HEK293 (cell line): ENCODE results near the gene ABLIM3.

Experiments
- CTCF ChIA-PET: fragments of 350-600 bp; formaldehyde crosslinking; extraction: SDS; loops from one replicate; lab custom pipeline; 2021; ENCODE audit warnings: antibody characterized with exemption; lab: Yijun Ruan, JAX
- POLR2A ChIA-PET: fragments of 300-600 bp; formaldehyde crosslinking; extraction: SDS; loops from one replicate; lab custom pipeline; 2020; ENCODE audit warnings: antibody characterized with exemption, inconsistent platforms; lab: Yijun Ruan, JAX
- H3K27ac ChIP-seq: fragments of 200-500 bp; sonication (Bioruptor generic); 2 replicates; pipeline ENCODE4 v1.5.1; 2014; ENCODE audit warnings: low read depth, low read length, control low read depth, inconsistent platforms; ENCODE audit errors: extremely low read depth
- H3K36me3 ChIP-seq, 2 experiments: fragments of 200-500 bp in 1 of 2; sonication (Bioruptor generic) in 1 of 2; 1 replicate in 1 of 2; 2 replicates in 1 of 2; pipeline ENCODE4 v1.5.1; 2014 to 2017; ENCODE audit warnings: inconsistent platforms in 2 of 2, low read length in 2 of 2; ENCODE audit not compliant: control insufficient read depth in 2 of 2, insufficient read depth in 1 of 2
- H3K4me1 ChIP-seq: fragments of 200-500 bp; sonication (Bioruptor generic); 2 replicates; pipeline ENCODE4 v1.5.1; 2014; ENCODE audit warnings: mild to moderate bottlenecking, low read length, inconsistent platforms; ENCODE audit not compliant: control insufficient read depth, insufficient read depth
- H3K4me3 ChIP-seq: 2 replicates; pipeline ENCODE4 v1.5.1; 2011; ENCODE audit warnings: low read depth, mild to moderate bottlenecking, control low read depth, low read length, moderate library complexity
- H3K9me3 ChIP-seq: fragments of 200-500 bp; sonication (Bioruptor generic); 2 replicates; pipeline ENCODE4 v1.5.1; 2014; ENCODE audit warnings: low read depth, low read length, inconsistent platforms; ENCODE audit not compliant: control insufficient read depth, insufficient read depth
- SALL2 ChIP-seq: fragments of 450-650 bp; formaldehyde crosslinking; IDR thresholded peaks from 2 replicates; pipeline ENCODE4 v1.5.0; 2017; ENCODE audit warnings: missing biosample characterization, mild to moderate bottlenecking, missing genetic modification characterization, borderline replicate concordance
- YY1 ChIP-seq: fragments of 450-650 bp; formaldehyde crosslinking; IDR thresholded peaks from 2 replicates; pipeline ENCODE4 v1.5.1; 2018; ENCODE audit warnings: missing biosample characterization, missing genetic modification characterization
- ZFP3 ChIP-seq: fragments of 450-650 bp; formaldehyde crosslinking; IDR thresholded peaks from 2 replicates; pipeline ENCODE4 v1.5.1; 2016; ENCODE audit warnings: low read depth, missing biosample characterization, missing genetic modification characterization
- ZNF223 ChIP-seq: fragments of 450-650 bp; formaldehyde crosslinking; IDR thresholded peaks from 2 replicates; pipeline ENCODE4 v1.5.1; 2016; ENCODE audit warnings: missing biosample characterization, missing genetic modification characterization
- ZNF239 ChIP-seq: fragments of 450-650 bp; formaldehyde crosslinking; IDR thresholded peaks from 2 replicates; pipeline ENCODE4 v1.5.1; 2016; ENCODE audit warnings: missing biosample characterization, missing genetic modification characterization
- ZNF248 ChIP-seq: fragments of 450-650 bp; formaldehyde crosslinking; IDR thresholded peaks from 2 replicates; pipeline ENCODE4 v1.5.1; 2017; ENCODE audit warnings: missing biosample characterization, missing genetic modification characterization
- ZNF302 ChIP-seq: fragments of 450-650 bp; formaldehyde crosslinking; IDR thresholded peaks from 2 replicates; pipeline ENCODE4 v1.5.1; 2016; ENCODE audit warnings: missing biosample characterization, missing genetic modification characterization, low read depth
- ZNF426 ChIP-seq: fragments of 450-650 bp; formaldehyde crosslinking; IDR thresholded peaks from 2 replicates; pipeline ENCODE4 v1.5.1; 2017; ENCODE audit warnings: missing biosample characterization, missing genetic modification characterization, mild to moderate bottlenecking, inconsistent platforms, moderate library complexity
- ZNF549 ChIP-seq: fragments of 450-650 bp; IDR thresholded peaks from 2 replicates; pipeline ENCODE4 v1.5.1; 2018; ENCODE audit warnings: missing biosample characterization, missing genetic modification characterization, mild to moderate bottlenecking, inconsistent platforms, moderate library complexity
- ZNF571 ChIP-seq: fragments of 450-650 bp; formaldehyde crosslinking; IDR thresholded peaks from 2 replicates; pipeline ENCODE4 v1.5.0; 2017; ENCODE audit warnings: missing biosample characterization, missing genetic modification characterization
- ZNF776 ChIP-seq: fragments of 450-650 bp; formaldehyde crosslinking; IDR thresholded peaks from 2 replicates; pipeline ENCODE4 v1.5.0; 2017; ENCODE audit warnings: missing biosample characterization, missing genetic modification characterization, borderline replicate concordance
- ZNF830 ChIP-seq: fragments of 450-650 bp; IDR thresholded peaks from 2 replicates; pipeline ENCODE4 v1.5.0; 2018; ENCODE audit warnings: missing biosample characterization, missing genetic modification characterization, low read depth, mild to moderate bottlenecking, moderate library complexity
- TF ChIP-seq, protein P1 (sequence below): fragments of 450-650 bp; formaldehyde crosslinking; IDR thresholded peaks from 2 replicates; pipeline ENCODE4 v1.5.1; 2016; ENCODE audit warnings: missing biosample characterization, missing genetic modification characterization
- TF ChIP-seq, protein P2 (sequence below): IDR thresholded peaks from 2 replicates; pipeline ENCODE4 v1.6.1; 2011; ENCODE audit warnings: mild to moderate bottlenecking, low read depth, low read length, borderline replicate concordance
- TF ChIP-seq, protein P3 (sequence below): fragments of 450-650 bp; formaldehyde crosslinking; IDR thresholded peaks from 2 replicates; pipeline ENCODE4 v1.5.1; 2017; ENCODE audit warnings: missing biosample characterization, missing genetic modification characterization

Gene ABLIM3

DNA sequence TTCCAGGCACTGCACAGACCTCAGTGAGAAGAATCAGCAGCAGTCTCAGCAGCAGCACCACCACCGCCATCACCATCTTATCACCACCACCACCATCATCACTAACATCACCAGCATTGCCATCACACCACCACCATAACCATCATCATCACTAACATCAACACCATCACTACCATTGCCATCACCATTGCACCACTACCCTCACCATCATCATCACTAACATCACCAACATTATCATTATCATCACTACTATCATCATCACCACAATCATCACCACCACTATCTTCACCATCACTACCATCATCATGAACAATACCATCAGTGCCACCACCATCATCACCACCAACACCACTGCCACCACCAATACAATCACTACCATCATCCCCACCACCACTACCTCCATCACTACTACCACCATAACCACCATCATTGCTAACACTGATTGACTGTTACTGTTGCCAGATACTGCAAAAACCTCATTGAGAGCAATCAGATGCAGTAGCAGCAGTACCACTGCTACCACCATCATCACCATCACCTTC, 61.7 kb downstream of the ABLIM3 start:
- no peaks in the 10 kb centered on the region for H3K9me3 ChIP-seq
- no peaks in the 10 kb centered on the region for H3K4me1 ChIP-seq
- POLR2A ChIA-PET, result no interaction called here
- H3K4me3 ChIP-seq, result no peak overlapping the region
- peaks cover 0 to 9% of the 10 kb centered on the region in 2 experiments; a peak in 1 of 3 replicates for H3K36me3 ChIP-seq
- H3K27ac ChIP-seq, result no peak overlapping the region
- TF ChIP-seq ZNF302, result 0 out of 2 replicates have a peak, but pooled peaks have one; percentile 18
- TF ChIP-seq ZNF571 (tag by site-specific recombination), result peak; percentile 66; the same call in 1 of the 2 replicates
- TF ChIP-seq SALL2 (tag by site-specific recombination), result 0 out of 2 replicates have a peak, but pooled peaks have one; percentile 73
- TF ChIP-seq, protein P1, sequence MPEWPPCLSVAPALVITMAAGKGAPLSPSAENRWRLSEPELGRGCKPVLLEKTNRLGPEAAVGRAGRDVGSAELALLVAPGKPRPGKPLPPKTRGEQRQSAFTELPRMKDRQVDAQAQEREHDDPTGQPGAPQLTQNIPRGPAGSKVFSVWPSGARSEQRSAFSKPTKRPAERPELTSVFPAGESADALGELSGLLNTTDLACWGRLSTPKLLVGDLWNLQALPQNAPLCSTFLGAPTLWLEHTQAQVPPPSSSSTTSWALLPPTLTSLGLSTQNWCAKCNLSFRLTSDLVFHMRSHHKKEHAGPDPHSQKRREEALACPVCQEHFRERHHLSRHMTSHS (tag by site-specific recombination), result no peak
- peak; percentile 21; the same call in 1 of the 2 replicates for TF ChIP-seq ZNF248 (tag by site-specific recombination)
- TF ChIP-seq ZFP3 (tag by site-specific recombination), result no peak
- TF ChIP-seq, protein P2, sequence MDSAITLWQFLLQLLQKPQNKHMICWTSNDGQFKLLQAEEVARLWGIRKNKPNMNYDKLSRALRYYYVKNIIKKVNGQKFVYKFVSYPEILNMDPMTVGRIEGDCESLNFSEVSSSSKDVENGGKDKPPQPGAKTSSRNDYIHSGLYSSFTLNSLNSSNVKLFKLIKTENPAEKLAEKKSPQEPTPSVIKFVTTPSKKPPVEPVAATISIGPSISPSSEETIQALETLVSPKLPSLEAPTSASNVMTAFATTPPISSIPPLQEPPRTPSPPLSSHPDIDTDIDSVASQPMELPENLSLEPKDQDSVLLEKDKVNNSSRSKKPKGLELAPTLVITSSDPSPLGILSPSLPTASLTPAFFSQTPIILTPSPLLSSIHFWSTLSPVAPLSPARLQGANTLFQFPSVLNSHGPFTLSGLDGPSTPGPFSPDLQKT, result no peak
- TF ChIP-seq YY1, result no peak
- TF ChIP-seq, protein P3, sequence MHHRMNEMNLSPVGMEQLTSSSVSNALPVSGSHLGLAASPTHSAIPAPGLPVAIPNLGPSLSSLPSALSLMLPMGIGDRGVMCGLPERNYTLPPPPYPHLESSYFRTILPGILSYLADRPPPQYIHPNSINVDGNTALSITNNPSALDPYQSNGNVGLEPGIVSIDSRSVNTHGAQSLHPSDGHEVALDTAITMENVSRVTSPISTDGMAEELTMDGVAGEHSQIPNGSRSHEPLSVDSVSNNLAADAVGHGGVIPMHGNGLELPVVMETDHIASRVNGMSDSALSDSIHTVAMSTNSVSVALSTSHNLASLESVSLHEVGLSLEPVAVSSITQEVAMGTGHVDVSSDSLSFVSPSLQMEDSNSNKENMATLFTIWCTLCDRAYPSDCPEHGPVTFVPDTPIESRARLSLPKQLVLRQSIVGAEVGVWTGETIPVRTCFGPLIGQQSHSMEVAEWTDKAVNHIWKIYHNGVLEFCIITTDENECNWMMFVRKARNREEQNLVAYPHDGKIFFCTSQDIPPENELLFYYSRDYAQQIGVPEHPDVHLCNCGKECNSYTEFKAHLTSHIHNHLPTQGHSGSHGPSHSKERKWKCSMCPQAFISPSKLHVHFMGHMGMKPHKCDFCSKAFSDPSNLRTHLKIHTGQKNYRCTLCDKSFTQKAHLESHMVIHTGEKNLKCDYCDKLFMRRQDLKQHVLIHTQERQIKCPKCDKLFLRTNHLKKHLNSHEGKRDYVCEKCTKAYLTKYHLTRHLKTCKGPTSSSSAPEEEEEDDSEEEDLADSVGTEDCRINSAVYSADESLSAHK (tag by site-specific recombination), result no peak
- no peak for TF ChIP-seq ZNF223 (tag by site-specific recombination)
- CTCF ChIA-PET, result no interaction called here

DNA sequence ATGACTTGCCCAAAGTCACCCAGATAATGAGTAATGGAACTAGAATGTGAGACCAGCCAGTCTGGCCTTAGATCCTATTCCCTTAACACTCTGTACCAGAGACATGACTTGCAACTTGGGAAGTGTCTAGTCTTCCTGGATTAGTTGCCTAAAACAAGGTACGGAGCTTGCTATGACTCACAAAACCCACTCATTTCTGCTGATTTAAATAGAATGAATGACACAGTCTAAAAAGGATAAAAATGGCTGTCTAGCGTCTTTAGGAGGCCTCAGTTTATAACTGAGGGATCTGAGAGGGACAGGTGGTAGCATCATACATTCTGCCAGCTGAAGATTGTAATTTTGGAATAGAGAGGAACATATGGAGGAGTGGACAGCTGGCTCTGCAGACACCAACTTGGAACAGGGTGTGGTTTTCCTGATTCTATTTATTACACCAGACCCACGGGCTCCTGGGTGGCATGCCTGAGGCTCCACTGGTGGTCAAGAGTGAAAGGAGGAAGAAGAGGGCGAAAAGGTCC, 62.7 kb downstream of the ABLIM3 start:
- no peak overlapping the region for H3K27ac ChIP-seq
- TF ChIP-seq ZNF830 (tag by site-specific recombination) (no peak), ZNF426 (tag by site-specific recombination) (no peak), ZNF239 (tag by site-specific recombination) (no peak), ZNF776 (no peak), ZFP3 (tag by site-specific recombination) (no peak), ZNF549 (tag by site-specific recombination) (no peak)
- TF ChIP-seq, all 188 proteins: peak for 0
- ChIA-PET POLR2A (no interaction called here), CTCF (interaction anchor here (0.9 kb wide), 1 partner anchor 62 kb away, joined by 3 read pairs; the partner anchor contains the start of gene ABLIM3)
- Histone ChIP-seq H3K36me3 (peaks cover 0 to 9% of the 10 kb centered on the region in 2 experiments; a peak in 1 of 3 replicates), H3K4me1 (no peaks in the 10 kb centered on the region), H3K9me3 (no peaks in the 10 kb centered on the region), H3K4me3 (no peak overlapping the region)
